Activated naive CD8-positive, alpha-beta T cell (primary cell): ENCODE data around the gene PRR23E.

Experiments
- H3K27ac Mint-ChIP-seq: one replicate; pipeline ENCODE4 v1.8.0; 2021; ENCODE audit warnings: mixed read lengths
- H3K27me3 Mint-ChIP-seq: one replicate; pipeline ENCODE4 v1.8.0; 2021; ENCODE audit warnings: mixed read lengths
- H3K36me3 Mint-ChIP-seq: one replicate; pipeline ENCODE4 v1.8.0; 2021; ENCODE audit warnings: mixed read lengths
- H3K4me1 Mint-ChIP-seq: one replicate; pipeline ENCODE4 v1.8.0; 2021; ENCODE audit warnings: low read depth, mixed read lengths
- H3K4me3 Mint-ChIP-seq: one replicate; pipeline ENCODE4 v1.8.0; 2021; ENCODE audit warnings: mild to moderate bottlenecking, mixed read lengths
- H3K9me3 Mint-ChIP-seq: one replicate; pipeline ENCODE4 v1.8.0; 2021; ENCODE audit warnings: low read depth, mixed read lengths

Gene PRR23E

GRCh38 chr3:127158614-127159229 is 34.2 kb upstream of the PRR23E start:
- H3K4me1 Mint-ChIP-seq, result no peaks in the 10 kb centered on the region
- no peaks in the 10 kb centered on the region for H3K36me3 Mint-ChIP-seq
- no peaks in the 10 kb centered on the region for H3K9me3 Mint-ChIP-seq
- no peak overlapping the region for H3K4me3 Mint-ChIP-seq
- no peak overlapping the region for H3K27ac Mint-ChIP-seq
- H3K27me3 Mint-ChIP-seq, result peaks cover 4% of the 10 kb centered on the region

- H3K4me1 Mint-ChIP-seq, result no peaks in the 10 kb centered on the region
Measured at GRCh38 chr3:127159543-127159942, 33.4 kb upstream of the PRR23E start.

GRCh38 chr3:127161236-127161635 is 31.7 kb upstream of the PRR23E start:
- H3K36me3 Mint-ChIP-seq, result no peaks in the 10 kb centered on the region
- no peak overlapping the region for H3K27ac Mint-ChIP-seq
- H3K4me3 Mint-ChIP-seq, result no peak overlapping the region
- peaks cover 6% of the 10 kb centered on the region for H3K27me3 Mint-ChIP-seq
- H3K4me1 Mint-ChIP-seq, result no peaks in the 10 kb centered on the region
- no peaks in the 10 kb centered on the region for H3K9me3 Mint-ChIP-seq

More at GRCh38 chr3:127159543-127159942, 33.4 kb upstream of the PRR23E start:
- H3K9me3 Mint-ChIP-seq, result no peaks in the 10 kb centered on the region
- H3K36me3 Mint-ChIP-seq, result no peaks in the 10 kb centered on the region
- no peak overlapping the region for H3K4me3 Mint-ChIP-seq
- H3K27me3 Mint-ChIP-seq, result peaks cover 4% of the 10 kb centered on the region
- no peak overlapping the region for H3K27ac Mint-ChIP-seq

GRCh38 chr3:127161973-127162579 is 30.9 kb upstream of the PRR23E start:
- Mint-ChIP-seq H3K9me3 (no peaks in the 10 kb centered on the region), H3K36me3 (no peaks in the 10 kb centered on the region), H3K4me3 (no peak overlapping the region), H3K27ac (no peak overlapping the region), H3K27me3 (peaks cover 6% of the 10 kb centered on the region), H3K4me1 (no peaks in the 10 kb centered on the region)

GRCh38 chr3:127162947-127163645 is 29.8 kb upstream of the PRR23E start:
- Mint-ChIP-seq H3K27me3 (peaks cover 6% of the 10 kb centered on the region), H3K36me3 (no peaks in the 10 kb centered on the region), H3K4me3 (no peak overlapping the region), H3K27ac (no peak overlapping the region), H3K4me1 (no peaks in the 10 kb centered on the region), H3K9me3 (no peaks in the 10 kb centered on the region)

GRCh38 chr3:127164615-127165014 is 28.3 kb upstream of the PRR23E start:
- no peaks in the 10 kb centered on the region for H3K36me3 Mint-ChIP-seq
- H3K27ac Mint-ChIP-seq, result no peak overlapping the region
- no peaks in the 10 kb centered on the region for H3K4me1 Mint-ChIP-seq
- H3K27me3 Mint-ChIP-seq, result peaks cover 9% of the 10 kb centered on the region
- H3K4me3 Mint-ChIP-seq, result no peak overlapping the region
- no peaks in the 10 kb centered on the region for H3K9me3 Mint-ChIP-seq

GRCh38 chr3:127165036-127165435 is 27.9 kb upstream of the PRR23E start:
- Mint-ChIP-seq H3K36me3 (no peaks in the 10 kb centered on the region), H3K9me3 (no peaks in the 10 kb centered on the region), H3K27me3 (peaks cover 9% of the 10 kb centered on the region), H3K4me3 (no peak overlapping the region), H3K27ac (no peak overlapping the region), H3K4me1 (no peaks in the 10 kb centered on the region)

- Mint-ChIP-seq H3K4me3 (no peak overlapping the region), H3K9me3 (no peaks in the 10 kb centered on the region), H3K27me3 (peaks cover 12% of the 10 kb centered on the region), H3K27ac (no peak overlapping the region), H3K36me3 (no peaks in the 10 kb centered on the region), H3K4me1 (no peaks in the 10 kb centered on the region)
Measured at GRCh38 chr3:127165694-127166485, 27.0 kb upstream of the PRR23E start.

- no peak overlapping the region for H3K4me3 Mint-ChIP-seq
- no peak overlapping the region for H3K27ac Mint-ChIP-seq
- no peaks in the 10 kb centered on the region for H3K36me3 Mint-ChIP-seq
- H3K27me3 Mint-ChIP-seq, result peaks cover 12% of the 10 kb centered on the region
- no peaks in the 10 kb centered on the region for H3K4me1 Mint-ChIP-seq
- H3K9me3 Mint-ChIP-seq, result no peaks in the 10 kb centered on the region
Measured at GRCh38 chr3:127166501-127167065, 26.3 kb upstream of the PRR23E start.

GRCh38 chr3:127167315-127168043 is 25.5 kb upstream of the PRR23E start:
- Mint-ChIP-seq H3K9me3 (no peaks in the 10 kb centered on the region), H3K27ac (no peak overlapping the region), H3K4me3 (no peak overlapping the region), H3K4me1 (no peaks in the 10 kb centered on the region), H3K27me3 (peaks cover 14% of the 10 kb centered on the region), H3K36me3 (no peaks in the 10 kb centered on the region)

GRCh38 chr3:127168271-127168670 is 24.7 kb upstream of the PRR23E start:
- no peaks in the 10 kb centered on the region for H3K9me3 Mint-ChIP-seq
- H3K4me3 Mint-ChIP-seq, result no peak overlapping the region
- peaks cover 14% of the 10 kb centered on the region for H3K27me3 Mint-ChIP-seq
- no peak overlapping the region for H3K27ac Mint-ChIP-seq
- no peaks in the 10 kb centered on the region for H3K4me1 Mint-ChIP-seq
- H3K36me3 Mint-ChIP-seq, result no peaks in the 10 kb centered on the region

GRCh38 chr3:127170814-127171213 is 22.1 kb upstream of the PRR23E start:
- no peaks in the 10 kb centered on the region for H3K36me3 Mint-ChIP-seq
- H3K9me3 Mint-ChIP-seq, result no peaks in the 10 kb centered on the region
- H3K4me3 Mint-ChIP-seq, result no peak overlapping the region
- H3K27ac Mint-ChIP-seq, result no peak overlapping the region
- no peaks in the 10 kb centered on the region for H3K4me1 Mint-ChIP-seq
- peaks cover 17% of the 10 kb centered on the region for H3K27me3 Mint-ChIP-seq

- no peak overlapping the region for H3K4me3 Mint-ChIP-seq
- no peaks in the 10 kb centered on the region for H3K9me3 Mint-ChIP-seq
- peaks cover 14% of the 10 kb centered on the region for H3K27me3 Mint-ChIP-seq
- H3K27ac Mint-ChIP-seq, result no peak overlapping the region
- no peaks in the 10 kb centered on the region for H3K36me3 Mint-ChIP-seq
- H3K4me1 Mint-ChIP-seq, result no peaks in the 10 kb centered on the region
Measured at GRCh38 chr3:127171320-127171719, 21.6 kb upstream of the PRR23E start.

GRCh38 chr3:127171721-127172120 is 21.2 kb upstream of the PRR23E start:
- Mint-ChIP-seq H3K27me3 (peaks cover 14% of the 10 kb centered on the region), H3K4me3 (no peak overlapping the region), H3K36me3 (no peaks in the 10 kb centered on the region), H3K27ac (no peak overlapping the region), H3K9me3 (no peaks in the 10 kb centered on the region), H3K4me1 (no peaks in the 10 kb centered on the region)
